AG09319 (cell line): Measurements from ENCODE around the gene LRRC8D.

ENCODE experiments used
- DNase-seq: peaks from one replicate; pipeline ENCODE4 v3.0.0-alpha.2; 2010; ENCODE audit warnings: low read depth; ENCODE audit errors: extremely low read depth
- CTCF ChIP-seq: IDR thresholded peaks from 2 replicates; pipeline ENCODE4 v1.5.1; 2011; ENCODE audit warnings: low read depth, mild to moderate bottlenecking, inconsistent platforms, low read length, moderate library complexity

The LRRC8D gene

GRCh38 chr1:89827330-89827729, 6.5 kb downstream of the LRRC8D start:
- no peak for DNase-seq
- no peak for TF ChIP-seq CTCF

GRCh38 chr1:89827902-89828301, 7.1 kb downstream of the LRRC8D start:
- TF ChIP-seq CTCF, result no peak
- no peak for DNase-seq

- no peak for TF ChIP-seq CTCF
- DNase-seq, result no peak
Observed at GRCh38 chr1:89829186-89829585, 8.4 kb downstream of the LRRC8D start.

- DNase-seq, result no peak
- TF ChIP-seq CTCF, result no peak
Observed at GRCh38 chr1:89831462-89832120, 10.8 kb downstream of the LRRC8D start.

GRCh38 chr1:89832496-89833127, 11.8 kb downstream of the LRRC8D start:
- DNase-seq, result no peak
- no peak for TF ChIP-seq CTCF

GRCh38 chr1:89833183-89834082, 12.6 kb downstream of the LRRC8D start:
- DNase-seq, result no peak
- no peak for TF ChIP-seq CTCF
